Natural killer cell treated with Interleukin-12 subunit alpha and Interleukin-12 subunit beta and Interleukin-15 and Interleukin-18, amount 100 ng/mL, for 72 hours (primary cell): ENCODE results near the gene GABRA4. TPM values are rescaled to one million over a fixed set of nuclear protein-coding genes. Genes with fewer than 3 reads are reported as not detected.

Experiments used
- ATAC-seq, 2 donors: fragments of 150-1000 bp; cut with Tn5 transposase in 1 of 2; sonication (Bioruptor Pico), chemical (Tn5 transposase) in 1 of 2; 2 replicates each; pipeline ENCODE4 v1.10.0; 2021
- DNase-seq: peaks from one replicate; pipeline ENCODE4 v3.0.0; 2022; ENCODE audit warnings: low spot score
- H3K27ac Mint-ChIP-seq, 2 donors: 1 replicate in 1 of 2; 2 replicates in 1 of 2; pipeline ENCODE4 v1.8.0; 2022; ENCODE audit warnings: mixed read lengths in 2 of 2, mild to moderate bottlenecking in 1 of 2, moderate library complexity in 1 of 2
- H3K27me3 Mint-ChIP-seq, 2 donors: 1 replicate in 1 of 2; 2 replicates in 1 of 2; pipeline ENCODE4 v1.8.0; 2022; ENCODE audit warnings: mixed read lengths in 2 of 2
- H3K36me3 Mint-ChIP-seq: one replicate; pipeline ENCODE4 v1.8.0; 2022; ENCODE audit warnings: mixed read lengths
- H3K4me1 Mint-ChIP-seq, 2 donors: 1 replicate in 1 of 2; 2 replicates in 1 of 2; pipeline ENCODE4 v1.8.0; 2022; ENCODE audit warnings: low read depth in 2 of 2, mixed read lengths in 2 of 2, mild to moderate bottlenecking in 1 of 2
- H3K4me3 Mint-ChIP-seq: one replicate; pipeline ENCODE4 v1.8.0; 2022; ENCODE audit warnings: mixed read lengths
- H3K9me3 Mint-ChIP-seq: 2 replicates; pipeline ENCODE4 v1.8.0; 2022; ENCODE audit warnings: mixed read lengths
- total RNA-seq, 2 donors: library from RNA; stranded (reverse); gene quantifications; one replicate each; pipeline ENCODE4 v1.2.3, GENCODE V29; 2022

GABRA4 gene
- total RNA-seq, 2 donors from 2014 or later = not detected

DNA sequence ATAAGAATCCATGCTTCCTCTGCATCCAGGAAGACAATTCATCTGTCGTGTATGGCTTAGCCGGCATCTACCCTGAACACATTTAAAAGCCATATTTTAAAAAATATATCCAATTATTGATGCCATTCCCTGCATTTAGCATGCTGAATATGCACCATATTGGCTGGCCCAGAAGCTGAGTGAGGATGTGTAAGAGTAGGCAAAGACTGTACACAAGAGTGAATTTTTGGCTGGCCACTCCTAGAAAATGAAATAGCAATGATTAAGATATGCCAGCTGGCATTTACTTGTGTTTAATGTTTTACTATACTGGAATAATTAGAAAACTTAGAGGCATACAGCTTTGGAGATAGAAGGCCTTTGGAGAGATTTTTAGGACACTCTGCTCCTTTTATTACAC is 25.8 kb downstream of the GABRA4 start:
- ATAC-seq = no peak
- Mint-ChIP-seq H3K27ac (no peak overlapping the region), H3K27me3 (peaks cover 17 to 32% of the 10 kb centered on the region in 2 donors), H3K9me3 (peaks cover 3% of the 10 kb centered on the region), H3K4me1 (no peaks in the 10 kb centered on the region), H3K36me3 (no peaks in the 10 kb centered on the region), H3K4me3 (no peak overlapping the region)
- no peak for DNase-seq

GRCh38 chr4:46958742-46959488 is 34.5 kb downstream of the GABRA4 start:
- no peak overlapping the region for H3K4me3 Mint-ChIP-seq
- no peaks in the 10 kb centered on the region for H3K4me1 Mint-ChIP-seq
- no peaks in the 10 kb centered on the region for H3K36me3 Mint-ChIP-seq
- H3K9me3 Mint-ChIP-seq = peaks cover 3% of the 10 kb centered on the region
- peaks cover 20 to 29% of the 10 kb centered on the region in 2 donors for H3K27me3 Mint-ChIP-seq
- H3K27ac Mint-ChIP-seq = no peak overlapping the region
- ATAC-seq (no peak), DNase-seq (no peak)

DNA sequence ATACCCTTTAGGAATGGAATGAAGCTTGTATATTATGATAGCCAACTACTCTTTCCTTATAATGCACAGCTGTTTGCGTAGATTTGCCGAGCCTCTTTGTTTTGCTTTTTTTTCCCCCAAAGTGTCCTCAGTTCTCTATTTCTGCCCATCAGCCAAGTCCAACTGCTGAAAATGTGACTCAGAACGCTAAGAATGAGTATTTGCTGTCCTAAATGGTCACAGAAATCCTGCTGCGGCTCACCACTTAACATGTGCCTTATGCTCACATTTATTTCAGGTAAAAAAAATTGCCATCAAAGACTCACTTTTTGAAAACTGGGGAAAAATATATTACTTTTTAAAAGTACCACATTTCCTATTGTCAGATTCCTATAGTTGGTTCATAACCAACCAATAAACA is 36.9 kb downstream of the GABRA4 start:
- DNase-seq = no peak
- no peak for ATAC-seq
- H3K27ac Mint-ChIP-seq = no peak overlapping the region
- no peak overlapping the region for H3K4me3 Mint-ChIP-seq
- H3K9me3 Mint-ChIP-seq = no peaks in the 10 kb centered on the region
- H3K27me3 Mint-ChIP-seq = peaks cover 8 to 10% of the 10 kb centered on the region in 2 donors
- H3K36me3 Mint-ChIP-seq = no peaks in the 10 kb centered on the region
- H3K4me1 Mint-ChIP-seq = no peaks in the 10 kb centered on the region

DNA sequence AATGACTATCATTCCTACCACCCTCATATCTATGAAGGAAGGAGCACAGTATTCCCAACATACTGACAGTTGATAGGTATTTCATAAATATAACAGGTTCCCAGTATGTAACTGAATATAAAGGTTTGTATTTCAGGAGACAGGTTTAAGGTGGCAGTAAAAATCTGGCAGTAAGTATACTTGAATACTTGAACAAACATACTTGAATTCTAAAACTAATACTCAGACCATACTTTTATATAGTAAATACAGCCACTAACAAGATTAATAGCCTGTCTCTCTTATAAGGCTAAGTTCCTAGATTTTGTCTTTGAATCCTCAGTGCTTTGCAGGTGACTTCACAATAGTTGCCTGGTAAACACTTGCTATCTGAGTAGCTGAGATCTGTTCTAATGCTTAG is 37.8 kb downstream of the GABRA4 start:
- no peaks in the 10 kb centered on the region for H3K4me1 Mint-ChIP-seq
- no peak overlapping the region for H3K4me3 Mint-ChIP-seq
- no peak overlapping the region for H3K27ac Mint-ChIP-seq

GRCh38 chr4:46954643-46955042 is 38.7 kb downstream of the GABRA4 start:
- DNase-seq (no peak), ATAC-seq (no peak)
- Mint-ChIP-seq H3K4me3 (no peak overlapping the region), H3K27ac (no peak overlapping the region), H3K36me3 (no peaks in the 10 kb centered on the region), H3K4me1 (no peaks in the 10 kb centered on the region), H3K27me3 (peaks cover 6 to 8% of the 10 kb centered on the region in 2 donors), H3K9me3 (no peaks in the 10 kb centered on the region)

More for the DNA sequence above, 37.8 kb downstream of the GABRA4 start:
- ATAC-seq (no peak), DNase-seq (no peak)
- Mint-ChIP-seq H3K27me3 (peaks cover 6 to 8% of the 10 kb centered on the region in 2 donors), H3K9me3 (no peaks in the 10 kb centered on the region), H3K36me3 (no peaks in the 10 kb centered on the region)

DNA sequence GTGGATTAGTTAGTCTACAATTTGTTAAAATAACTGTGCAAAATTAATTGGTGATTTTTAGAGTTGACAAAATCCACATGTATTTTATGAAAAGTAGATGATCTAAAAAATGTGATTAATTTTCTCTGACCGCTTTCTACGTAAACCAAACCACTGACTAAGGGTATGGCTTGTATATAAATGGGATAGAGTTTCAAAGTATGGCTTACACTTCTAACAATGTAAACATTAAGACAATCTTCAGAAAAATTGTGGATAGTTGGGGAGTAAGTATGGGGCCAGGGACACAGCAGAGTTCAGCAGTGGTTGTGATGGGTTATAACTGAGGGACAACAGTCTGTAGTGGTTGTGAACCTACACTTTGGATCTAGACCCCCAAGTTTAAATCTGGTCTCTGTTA is 39.8 kb downstream of the GABRA4 start:
- H3K4me3 Mint-ChIP-seq = no peak overlapping the region
- DNase-seq (no peak), ATAC-seq (no peak)
- H3K36me3 Mint-ChIP-seq = no peaks in the 10 kb centered on the region
- no peaks in the 10 kb centered on the region for H3K9me3 Mint-ChIP-seq
- H3K27me3 Mint-ChIP-seq = peaks cover 4 to 6% of the 10 kb centered on the region in 2 donors
- no peak overlapping the region for H3K27ac Mint-ChIP-seq
- H3K4me1 Mint-ChIP-seq = no peaks in the 10 kb centered on the region

GRCh38 chr4:46952451-46952850 is 40.9 kb downstream of the GABRA4 start:
- no peak overlapping the region for H3K27ac Mint-ChIP-seq
- no peak overlapping the region for H3K4me3 Mint-ChIP-seq
- no peaks in the 10 kb centered on the region for H3K36me3 Mint-ChIP-seq
- DNase-seq (no peak), ATAC-seq (no peak)
- no peaks in the 10 kb centered on the region for H3K9me3 Mint-ChIP-seq
- H3K27me3 Mint-ChIP-seq = peaks cover 7 to 11% of the 10 kb centered on the region in 2 donors
- H3K4me1 Mint-ChIP-seq = no peaks in the 10 kb centered on the region

- no peak for DNase-seq
- H3K27ac Mint-ChIP-seq = no peak overlapping the region
- H3K27me3 Mint-ChIP-seq = peaks cover 12 to 16% of the 10 kb centered on the region in 2 donors
- no peaks in the 10 kb centered on the region for H3K9me3 Mint-ChIP-seq
- no peaks in the 10 kb centered on the region for H3K36me3 Mint-ChIP-seq
- no peak overlapping the region for H3K4me3 Mint-ChIP-seq
- no peak for ATAC-seq
- H3K4me1 Mint-ChIP-seq = no peaks in the 10 kb centered on the region
Observed at GRCh38 chr4:46950826-46951225, 42.6 kb downstream of the GABRA4 start.

DNA sequence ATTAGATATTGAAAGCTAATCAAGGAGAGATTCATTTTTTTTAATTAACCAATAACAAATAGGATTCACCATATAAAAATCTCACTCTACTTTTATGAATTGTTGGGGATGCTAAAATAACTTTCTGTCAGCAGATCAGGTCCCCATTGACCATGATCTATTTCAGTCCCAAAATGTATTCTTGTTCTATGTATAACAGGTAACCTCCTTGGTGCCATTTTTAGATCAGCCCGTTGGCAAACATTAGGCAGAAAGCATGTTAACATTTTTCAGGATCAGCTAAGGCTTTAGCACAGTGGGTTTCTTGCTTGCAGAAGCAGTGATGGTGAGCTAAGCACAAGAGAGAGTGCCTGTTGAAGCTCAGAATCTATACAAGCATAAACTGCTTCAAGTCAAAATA is 43.6 kb downstream of the GABRA4 start:
- no peaks in the 10 kb centered on the region for H3K36me3 Mint-ChIP-seq
- H3K27ac Mint-ChIP-seq = no peak overlapping the region
- ATAC-seq (no peak), DNase-seq (no peak)
- H3K4me3 Mint-ChIP-seq = no peak overlapping the region
- H3K4me1 Mint-ChIP-seq = no peaks in the 10 kb centered on the region
- H3K27me3 Mint-ChIP-seq = peaks cover 10 to 12% of the 10 kb centered on the region in 2 donors
- H3K9me3 Mint-ChIP-seq = no peaks in the 10 kb centered on the region

GRCh38 chr4:46947541-46947940 is 45.8 kb downstream of the GABRA4 start:
- Mint-ChIP-seq H3K4me1 (no peaks in the 10 kb centered on the region), H3K4me3 (no peak overlapping the region), H3K27me3 (peaks cover 17 to 25% of the 10 kb centered on the region in 2 donors), H3K36me3 (no peaks in the 10 kb centered on the region), H3K9me3 (no peaks in the 10 kb centered on the region), H3K27ac (no peak overlapping the region)
- no peak for ATAC-seq
- no peak for DNase-seq

DNA sequence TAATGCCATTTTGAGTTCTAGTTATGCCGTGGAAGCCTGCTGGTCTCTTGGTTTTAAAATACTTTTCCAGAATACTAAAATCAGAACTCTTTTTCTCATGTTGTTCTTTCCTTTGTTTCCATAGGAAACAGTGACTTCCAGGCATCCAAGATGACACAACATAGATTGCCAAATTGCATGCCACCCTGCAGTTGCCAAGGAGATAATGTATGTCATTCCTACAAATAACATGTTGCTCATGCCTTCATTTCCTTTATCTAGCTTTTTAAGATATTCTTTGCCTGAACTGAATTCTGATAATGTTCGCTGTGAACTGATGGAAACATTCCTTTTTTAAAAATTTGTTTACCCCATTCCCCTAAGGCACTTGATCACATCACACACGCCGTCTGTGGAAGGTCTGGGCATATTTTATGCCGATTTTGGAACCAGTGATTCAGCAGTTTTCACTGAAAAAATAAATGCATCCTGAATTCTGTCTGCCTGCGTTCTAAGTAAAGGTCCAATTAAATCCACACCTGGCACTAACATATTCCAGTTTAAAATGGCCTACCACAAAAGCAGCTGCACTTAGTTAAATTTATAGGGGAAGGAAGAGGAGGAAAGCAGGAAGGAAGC is 46.4 kb downstream of the GABRA4 start:
- H3K27me3 Mint-ChIP-seq = peaks cover 19 to 25% of the 10 kb centered on the region in 2 donors
- no peaks in the 10 kb centered on the region for H3K36me3 Mint-ChIP-seq
- no peaks in the 10 kb centered on the region for H3K4me1 Mint-ChIP-seq
- no peaks in the 10 kb centered on the region for H3K9me3 Mint-ChIP-seq
- no peak overlapping the region for H3K4me3 Mint-ChIP-seq
- DNase-seq (no peak), ATAC-seq (no peak)
- no peak overlapping the region for H3K27ac Mint-ChIP-seq

DNA sequence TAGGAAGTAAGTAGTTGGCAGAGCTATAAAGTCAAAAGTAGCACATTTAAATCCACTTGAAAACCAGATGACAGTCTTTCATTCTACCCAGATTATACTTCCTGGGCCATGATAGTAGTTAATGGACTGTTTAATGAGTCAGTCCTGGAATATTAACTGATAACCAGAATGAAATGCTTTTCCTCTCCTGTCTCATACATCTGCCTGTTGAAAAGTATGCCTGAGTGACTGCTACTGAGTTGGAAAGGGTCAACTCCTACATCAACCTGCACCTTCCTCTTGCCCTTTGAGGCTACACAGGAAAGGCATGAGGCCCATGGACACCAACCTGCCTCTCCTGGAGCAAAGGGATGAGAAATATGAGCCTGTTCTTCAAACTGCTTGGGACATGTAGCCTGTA is 48.3 kb downstream of the GABRA4 start:
- ATAC-seq (no peak), DNase-seq (no peak)
- Mint-ChIP-seq H3K4me3 (no peak overlapping the region), H3K27ac (no peak overlapping the region), H3K9me3 (no peaks in the 10 kb centered on the region), H3K27me3 (peaks cover 23 to 25% of the 10 kb centered on the region in 2 donors), H3K4me1 (no peaks in the 10 kb centered on the region), H3K36me3 (no peaks in the 10 kb centered on the region)

- no peaks in the 10 kb centered on the region for H3K4me1 Mint-ChIP-seq
Observed at GRCh38 chr4:46944345-46944744, 49.0 kb downstream of the GABRA4 start.

DNA sequence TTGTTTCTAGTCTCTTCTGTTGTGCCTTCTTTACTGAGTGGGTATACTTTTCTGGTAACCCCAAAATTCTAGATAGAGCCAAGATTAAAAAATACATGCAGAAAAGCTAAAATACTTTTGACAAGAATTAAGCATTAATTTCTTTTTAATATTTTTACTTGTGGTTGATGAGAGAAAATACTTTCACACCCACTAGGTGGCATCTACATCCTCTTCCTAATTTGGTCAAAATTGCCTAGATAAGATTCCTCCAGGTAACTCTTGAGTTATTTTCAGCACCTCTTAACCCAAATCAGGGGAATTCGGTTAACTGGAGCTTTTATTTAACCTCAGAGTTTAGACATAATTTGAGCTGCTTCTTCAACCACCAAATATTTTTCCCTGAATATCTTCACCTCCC is 55.9 kb downstream of the GABRA4 start:
- DNase-seq = no peak
- no peak for ATAC-seq
- Mint-ChIP-seq H3K4me3 (no peak overlapping the region), H3K27ac (no peak overlapping the region), H3K4me1 (no peaks in the 10 kb centered on the region), H3K27me3 (peaks cover 0 to 13% of the 10 kb centered on the region in 2 donors), H3K36me3 (no peaks in the 10 kb centered on the region), H3K9me3 (no peaks in the 10 kb centered on the region)

More at GRCh38 chr4:46944345-46944744, 49.0 kb downstream of the GABRA4 start:
- no peak for ATAC-seq
- DNase-seq = no peak
- Mint-ChIP-seq H3K4me3 (no peak overlapping the region), H3K27ac (no peak overlapping the region), H3K27me3 (peaks cover 23 to 25% of the 10 kb centered on the region in 2 donors), H3K9me3 (no peaks in the 10 kb centered on the region), H3K36me3 (no peaks in the 10 kb centered on the region)
